Measurements from ENCODE around the gene TOR1AIP2.

DNA sequence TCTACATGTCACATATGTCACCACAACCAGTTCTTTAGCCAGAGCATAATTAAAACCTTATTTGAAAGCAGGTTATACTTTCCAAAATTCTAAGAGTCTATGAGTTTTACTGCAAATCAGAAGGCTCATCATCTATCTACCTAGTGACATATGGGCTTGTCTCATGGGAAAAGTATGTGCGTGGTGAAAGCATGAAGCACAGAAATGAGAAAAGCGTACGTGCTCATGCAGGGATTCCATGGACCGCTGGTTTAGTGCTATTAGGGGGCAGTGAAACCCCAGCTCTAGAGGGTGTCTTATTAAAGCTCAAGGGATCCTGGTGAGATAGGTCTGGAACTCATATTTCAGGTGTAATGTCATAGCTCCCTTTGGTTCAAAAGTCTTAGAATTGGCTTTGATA lies 84.3 kb downstream of the TOR1AIP2 start:
- no peak for TF ChIP-seq EZH2 (IDR thresholded peaks at IDR 0.05; ENCODE audit: low read depth)
- TF ChIP-seq, protein P1, sequence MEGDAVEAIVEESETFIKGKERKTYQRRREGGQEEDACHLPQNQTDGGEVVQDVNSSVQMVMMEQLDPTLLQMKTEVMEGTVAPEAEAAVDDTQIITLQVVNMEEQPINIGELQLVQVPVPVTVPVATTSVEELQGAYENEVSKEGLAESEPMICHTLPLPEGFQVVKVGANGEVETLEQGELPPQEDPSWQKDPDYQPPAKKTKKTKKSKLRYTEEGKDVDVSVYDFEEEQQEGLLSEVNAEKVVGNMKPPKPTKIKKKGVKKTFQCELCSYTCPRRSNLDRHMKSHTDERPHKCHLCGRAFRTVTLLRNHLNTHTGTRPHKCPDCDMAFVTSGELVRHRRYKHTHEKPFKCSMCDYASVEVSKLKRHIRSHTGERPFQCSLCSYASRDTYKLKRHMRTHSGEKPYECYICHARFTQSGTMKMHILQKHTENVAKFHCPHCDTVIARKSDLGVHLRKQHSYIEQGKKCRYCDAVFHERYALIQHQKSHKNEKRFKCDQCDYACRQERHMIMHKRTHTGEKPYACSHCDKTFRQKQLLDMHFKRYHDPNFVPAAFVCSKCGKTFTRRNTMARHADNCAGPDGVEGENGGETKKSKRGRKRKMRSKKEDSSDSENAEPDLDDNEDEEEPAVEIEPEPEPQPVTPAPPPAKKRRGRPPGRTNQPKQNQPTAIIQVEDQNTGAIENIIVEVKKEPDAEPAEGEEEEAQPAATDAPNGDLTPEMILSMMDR (conservative IDR thresholded peaks at IDR 0.05): no peak

Data from PC-9 (cell line).